Stimulated activated CD8-positive, alpha-beta memory T cell treated with anti-CD3 and anti-CD28 coated beads, Interleukin-4, amount 100 ng/mL, for 48 hours (primary cell): ENCODE data around the gene LPAR3.
A peak's percentile ranks its signal among the peaks of the same experiment; 100 is the strongest.
"Not testable (repeated sequence)": the region's sequence is repeated elsewhere in the genome, so short reads cannot be mapped to it uniquely, and the experiment has no call there.

ENCODE experiments used
- DNase-seq: peaks from one replicate; pipeline ENCODE4 v3.0.0-alpha.2; 2020

LPAR3 gene

DNA sequence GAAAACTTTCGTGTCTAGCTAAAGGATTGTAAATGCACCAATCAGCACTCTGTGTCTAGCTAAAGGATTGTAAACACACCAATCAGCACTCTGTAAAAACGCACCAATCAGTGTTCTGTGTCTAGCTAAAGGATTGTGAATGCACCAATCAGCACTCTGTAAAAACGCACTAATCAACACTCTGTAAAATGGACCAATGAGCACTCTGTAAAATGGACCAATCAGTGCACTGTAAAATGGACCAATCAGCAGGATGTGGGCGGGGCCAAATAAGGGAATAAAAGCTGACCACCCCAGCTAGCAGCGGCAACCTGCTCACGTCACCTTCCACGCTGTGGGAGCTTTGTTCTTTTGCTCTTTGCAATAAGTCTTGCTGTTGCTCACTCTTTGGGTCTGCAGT, 9.7 kb upstream of the LPAR3 start:
- not testable (repeated sequence) for DNase-seq

DNA sequence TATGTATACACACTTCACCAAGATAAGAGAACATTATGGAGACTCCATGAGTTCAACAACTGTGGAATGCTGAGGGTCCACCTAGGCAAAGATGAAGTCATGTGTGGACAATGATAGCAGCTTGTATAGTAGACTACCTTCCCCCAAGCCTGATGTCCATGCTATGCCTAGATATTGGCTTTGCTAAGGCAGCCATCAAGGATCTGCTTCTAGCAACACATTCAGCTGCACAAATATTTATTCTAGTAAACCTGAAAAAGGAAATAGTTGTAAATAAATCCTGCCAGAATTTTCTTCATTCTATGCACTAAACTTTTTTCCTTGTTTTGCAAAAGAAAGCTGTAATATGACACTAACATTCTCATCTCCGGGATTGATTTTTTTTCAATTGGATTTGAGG, 7.0 kb upstream of the LPAR3 start:
- no peak for DNase-seq

- DNase-seq, result no peak
These were observed 3.3 kb upstream of the LPAR3 start for GRCh38 chr1:84896279-84896678.

- DNase-seq, result no peak
These were observed 2.4 kb downstream of the LPAR3 start for GRCh38 chr1:84890566-84890965.

GRCh38 chr1:84889437-84889836, 3.6 kb downstream of the LPAR3 start:
- DNase-seq, result no peak

DNA sequence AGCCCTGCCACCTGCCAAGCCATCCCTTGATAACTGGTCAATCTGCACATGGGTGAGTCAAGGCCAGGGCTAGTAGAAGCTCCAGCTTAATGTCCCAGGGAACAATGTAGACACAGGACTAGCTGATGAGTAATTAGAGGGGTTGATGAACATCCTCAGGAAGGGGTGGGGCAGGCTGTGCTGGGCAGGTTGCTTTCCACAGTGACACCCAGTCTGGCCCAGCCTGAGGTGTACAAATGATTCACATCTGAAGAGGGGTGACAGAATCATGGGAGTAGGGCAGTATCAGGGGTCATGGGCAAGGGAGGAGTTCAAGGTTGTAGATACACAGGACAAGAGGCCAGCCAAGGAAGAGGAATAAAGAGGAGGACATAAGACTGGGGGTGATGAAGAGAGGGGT, 4.3 kb downstream of the LPAR3 start:
- DNase-seq, result no peak

GRCh38 chr1:84887261-84887934, 5.6 kb downstream of the LPAR3 start:
- DNase-seq, result no peak

DNA sequence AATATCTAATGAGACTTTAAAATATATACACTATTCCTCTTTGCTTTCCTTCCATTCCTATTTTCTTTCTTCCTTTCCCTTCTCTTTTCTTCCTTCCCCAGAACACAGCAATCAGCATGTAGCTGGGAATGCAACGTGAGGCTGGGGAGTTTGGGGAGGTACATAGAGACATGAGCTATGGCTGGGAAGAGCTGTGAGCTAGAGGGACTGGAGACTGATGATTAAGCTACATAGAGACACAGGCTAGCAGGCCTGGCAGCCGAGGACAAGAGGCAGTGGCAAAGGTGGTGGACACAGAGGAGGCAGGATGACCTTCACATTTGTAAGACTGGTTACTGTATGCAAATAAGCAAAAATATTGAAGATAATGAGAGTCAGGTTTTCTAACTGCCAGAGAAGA, 7.5 kb downstream of the LPAR3 start:
- no peak for DNase-seq

- DNase-seq, result no peak
These were observed 8.2 kb downstream of the LPAR3 start for GRCh38 chr1:84884671-84885389.

- no peak for DNase-seq
These were observed 9.7 kb downstream of the LPAR3 start for GRCh38 chr1:84883286-84883685.

DNA sequence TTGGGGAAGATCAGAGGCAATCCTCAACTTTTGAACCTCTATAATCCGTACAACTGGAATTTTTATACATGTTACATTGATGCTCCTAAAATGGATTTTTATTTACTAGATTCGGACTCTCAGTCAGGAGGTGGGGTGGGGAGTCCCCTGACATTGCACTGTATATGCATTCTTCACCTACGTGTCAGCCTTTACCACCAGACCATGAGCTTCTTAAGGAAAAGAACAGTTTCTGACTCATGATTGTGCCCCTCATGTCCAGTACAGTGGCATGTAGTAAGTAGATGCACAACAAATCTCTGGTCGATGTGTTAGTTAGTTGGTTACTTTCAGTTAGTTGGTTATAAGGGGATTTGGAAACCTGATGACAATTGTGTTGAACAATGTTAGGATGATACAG, 15.4 kb downstream of the LPAR3 start:
- DNase-seq, result no peak

DNA sequence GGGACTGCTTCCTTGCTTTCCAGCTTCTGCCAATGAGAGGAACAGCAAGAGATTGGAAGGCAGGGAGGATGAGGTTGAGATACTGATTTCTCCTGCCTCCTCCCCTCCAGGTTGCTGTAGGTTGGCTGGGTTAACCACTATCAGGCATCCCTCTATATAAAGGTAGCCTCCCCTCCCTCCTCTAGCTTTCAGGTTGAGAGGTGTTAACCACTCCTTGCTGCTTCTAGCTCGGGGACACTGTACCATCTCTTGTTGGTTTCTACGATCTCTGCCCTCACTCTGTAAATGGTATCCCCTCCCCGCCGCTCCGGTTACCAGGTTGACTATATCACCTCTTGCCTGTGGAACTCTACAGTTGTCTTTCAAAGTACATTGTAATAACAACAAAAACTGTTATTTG, 16.7 kb downstream of the LPAR3 start:
- DNase-seq, result no peak

DNA sequence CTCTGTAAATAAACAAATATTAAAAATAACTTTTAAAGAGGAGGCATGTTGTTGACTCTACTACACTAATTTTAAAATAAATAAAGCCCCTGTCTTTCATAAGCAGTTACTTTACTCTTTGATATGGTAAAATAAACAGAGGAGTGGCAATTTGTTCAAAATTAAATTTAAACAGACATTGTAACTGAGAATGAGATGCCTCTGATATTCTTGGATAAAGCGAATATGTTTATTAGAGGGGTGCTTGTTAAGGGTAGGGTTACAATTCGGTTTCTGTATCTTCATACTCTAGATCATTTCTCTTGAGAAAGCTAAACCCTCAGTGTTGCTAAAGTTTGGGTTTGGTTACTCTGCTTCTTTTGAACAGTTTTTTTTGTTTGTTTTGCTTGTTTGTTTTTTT, 19.6 kb downstream of the LPAR3 start:
- no peak for DNase-seq

GRCh38 chr1:84872696-84873355, 20.2 kb downstream of the LPAR3 start:
- DNase-seq, result no peak

GRCh38 chr1:84871181-84871580, 21.8 kb downstream of the LPAR3 start:
- DNase-seq, result no peak

DNA sequence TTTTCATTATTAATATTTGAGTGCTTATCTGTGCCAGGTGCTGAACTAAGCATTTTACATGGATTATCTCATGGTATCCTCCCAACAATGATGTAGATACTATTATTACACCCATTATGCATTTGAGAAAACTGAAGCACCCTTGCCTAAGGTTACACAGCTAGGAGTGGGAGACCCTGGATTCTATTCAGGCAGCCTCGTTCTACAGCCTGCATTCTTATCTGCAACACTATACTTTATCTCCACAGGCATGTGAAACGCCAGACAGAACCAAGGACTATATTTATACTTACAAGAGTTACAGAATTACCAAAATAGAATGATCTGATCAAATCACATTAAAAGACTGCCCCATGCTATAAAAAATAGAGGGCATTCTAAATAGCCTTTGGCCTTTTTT, 22.4 kb downstream of the LPAR3 start:
- DNase-seq, result no peak

DNA sequence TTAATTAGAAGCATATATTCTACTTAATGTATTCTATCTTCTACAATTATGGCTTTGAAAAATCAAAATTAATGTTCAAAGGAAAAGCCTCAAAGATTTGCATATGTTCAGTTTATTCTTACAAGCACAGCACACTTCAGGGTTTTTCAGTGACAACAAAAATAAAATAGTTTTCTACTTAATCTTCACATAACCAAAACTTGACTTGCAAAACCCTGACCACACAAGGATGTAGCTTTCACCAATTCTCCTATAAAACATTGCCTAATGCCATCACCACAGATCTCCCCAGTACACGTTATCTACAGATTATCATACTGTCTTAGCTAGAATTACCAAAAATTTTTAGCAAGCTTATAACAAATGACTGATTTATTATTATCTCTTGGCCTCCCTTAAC, 23.3 kb downstream of the LPAR3 start:
- no peak for DNase-seq

DNA sequence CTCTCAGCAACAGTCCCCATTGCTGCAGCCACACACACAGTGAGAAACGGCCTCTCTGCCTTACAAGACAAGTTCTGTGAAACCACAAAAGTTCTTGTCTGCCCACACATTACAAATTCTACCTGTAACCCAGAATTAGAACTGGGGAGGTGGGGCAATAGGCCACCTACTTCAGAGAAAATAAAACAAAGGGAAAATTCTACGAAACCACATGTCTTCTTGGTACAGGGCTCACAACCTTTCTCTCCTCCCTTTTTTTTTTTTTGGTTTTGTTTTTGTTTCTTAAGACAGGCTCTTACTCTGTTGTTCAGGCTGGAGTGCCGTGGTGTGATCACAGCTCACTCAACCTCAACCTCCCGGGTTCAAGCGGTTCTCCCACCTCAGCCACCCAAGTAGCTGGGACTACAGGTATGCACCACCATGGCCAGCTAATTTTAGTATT, 30.2 kb downstream of the LPAR3 start:
- DNase-seq, result peak; percentile 37

GRCh38 chr1:84861988-84862644, 30.9 kb downstream of the LPAR3 start:
- no peak for DNase-seq

DNA sequence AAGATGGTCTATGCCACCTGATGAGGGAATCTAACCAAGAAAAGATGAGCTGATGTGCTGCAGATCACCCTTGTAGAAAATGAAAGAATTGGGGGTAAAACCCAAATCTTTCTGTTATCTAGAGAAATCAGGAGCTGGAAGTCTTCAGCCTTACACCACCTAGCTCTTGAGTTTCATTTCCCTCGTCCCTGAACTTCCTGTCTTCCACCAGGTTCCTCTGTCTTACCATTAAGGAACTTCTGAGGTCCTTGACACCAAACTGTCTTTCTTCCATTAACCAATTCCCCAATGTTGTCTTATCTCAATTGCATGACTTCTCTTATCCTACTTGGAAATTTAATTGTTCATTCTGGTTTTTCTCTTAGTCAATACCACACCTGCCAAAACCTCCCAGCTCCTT, 31.5 kb downstream of the LPAR3 start:
- no peak for DNase-seq

DNA sequence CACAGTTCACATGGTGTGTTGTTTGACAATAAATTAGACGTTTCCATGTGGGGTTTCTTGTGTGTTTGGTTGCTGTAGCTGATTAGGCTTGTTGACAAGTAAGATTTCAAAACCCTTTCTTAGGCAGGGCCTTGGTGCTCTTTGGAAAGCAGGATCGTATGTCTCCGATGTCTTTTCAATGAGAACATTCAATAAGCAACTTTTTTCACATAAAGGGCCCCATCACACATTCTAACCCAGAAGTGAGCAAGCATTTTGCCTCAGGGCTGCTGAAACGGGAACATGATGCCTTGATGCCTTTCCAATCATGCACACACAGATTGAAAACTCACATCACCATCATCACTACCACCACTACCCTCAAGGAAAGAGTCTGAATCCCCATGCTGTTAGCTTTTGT, 33.1 kb downstream of the LPAR3 start:
- DNase-seq, result no peak

GRCh38 chr1:84857906-84858305, 35.1 kb downstream of the LPAR3 start:
- DNase-seq, result no peak

- DNase-seq, result no peak
These were observed 36.2 kb downstream of the LPAR3 start for GRCh38 chr1:84856726-84857270.
